Transverse colon (tissue), 4 donors: ENCODE data around the gene TMTC1.

Experiments
- POLR2A ChIP-seq: fragments of 450-650 bp; IDR thresholded peaks from one replicate; pipeline ENCODE4 v1.6.1; 2016; ENCODE audit warnings: antibody characterized with exemption, mild to moderate bottlenecking, moderate library complexity
- POLR2AphosphoS5 ChIP-seq, 3 donors: sonication (generic); formaldehyde crosslinking; IDR thresholded peaks; one replicate each; pipeline ENCODE4 v1.6.1; 2016; ENCODE audit warnings: antibody characterized with exemption in 3 of 3
- TF ChIP-seq, protein P1 (sequence below), 5 experiments: fragments of 200-600 bp in 3 of 5; fragments of 450-650 bp in 2 of 5; sonication (generic) in 3 of 5; IDR thresholded peaks; 1 replicate in 2 of 5; 2 replicates in 3 of 5; pipeline ENCODE4 v1.5.1; 2016 to 2017; ENCODE audit warnings: antibody characterized with exemption in 5 of 5, inconsistent platforms in 3 of 5, mild to moderate bottlenecking in 2 of 5, moderate library complexity in 1 of 5

GRCh38 chr12:29725587-29726320 lies 58.0 kb downstream of the TMTC1 start:
- TF ChIP-seq, protein P1, sequence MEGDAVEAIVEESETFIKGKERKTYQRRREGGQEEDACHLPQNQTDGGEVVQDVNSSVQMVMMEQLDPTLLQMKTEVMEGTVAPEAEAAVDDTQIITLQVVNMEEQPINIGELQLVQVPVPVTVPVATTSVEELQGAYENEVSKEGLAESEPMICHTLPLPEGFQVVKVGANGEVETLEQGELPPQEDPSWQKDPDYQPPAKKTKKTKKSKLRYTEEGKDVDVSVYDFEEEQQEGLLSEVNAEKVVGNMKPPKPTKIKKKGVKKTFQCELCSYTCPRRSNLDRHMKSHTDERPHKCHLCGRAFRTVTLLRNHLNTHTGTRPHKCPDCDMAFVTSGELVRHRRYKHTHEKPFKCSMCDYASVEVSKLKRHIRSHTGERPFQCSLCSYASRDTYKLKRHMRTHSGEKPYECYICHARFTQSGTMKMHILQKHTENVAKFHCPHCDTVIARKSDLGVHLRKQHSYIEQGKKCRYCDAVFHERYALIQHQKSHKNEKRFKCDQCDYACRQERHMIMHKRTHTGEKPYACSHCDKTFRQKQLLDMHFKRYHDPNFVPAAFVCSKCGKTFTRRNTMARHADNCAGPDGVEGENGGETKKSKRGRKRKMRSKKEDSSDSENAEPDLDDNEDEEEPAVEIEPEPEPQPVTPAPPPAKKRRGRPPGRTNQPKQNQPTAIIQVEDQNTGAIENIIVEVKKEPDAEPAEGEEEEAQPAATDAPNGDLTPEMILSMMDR (IDR thresholded peaks at IDR 0.05) = no peak
- TF ChIP-seq POLR2A = no peak
- peak in 1 of 3 donors; percentile 24 for TF ChIP-seq POLR2AphosphoS5 (IDR thresholded peaks at IDR 0.05)
